ENCODE measurements around the gene SULT1A2. TPM values are rescaled to one million over a fixed set of nuclear protein-coding genes. Genes with fewer than 3 reads are reported as not detected.

SULT1A2 gene
- total RNA-seq, 1 donor = not detected

- H3K27ac ChIP-seq (ENCODE audit: low read depth, low read length) = no peak overlapping the region
- no peak for TF ChIP-seq CTCF (IDR thresholded peaks at IDR 0.05; ENCODE audit: extremely low read depth, low read depth, low read length)
- H3K4me2 ChIP-seq (ENCODE audit: insufficient read depth, low read length) = no peak overlapping the region
- H3K27me3 ChIP-seq (ENCODE audit: insufficient read depth, low read length) = no peaks in the 10 kb centered on the region
- H3K4me3 ChIP-seq (ENCODE audit: insufficient read depth, low read length) = no peak overlapping the region
- no peaks in the 10 kb centered on the region for H3K4me1 ChIP-seq (ENCODE audit: insufficient read depth, low read length)
- no peaks in the 10 kb centered on the region for H3K36me3 ChIP-seq (ENCODE audit: insufficient read depth, low read length)
- no peaks in the 10 kb centered on the region for H3K79me2 ChIP-seq (ENCODE audit: insufficient read depth, low read length)
- H3K9me3 ChIP-seq (ENCODE audit: low read depth, low read length) = no peaks in the 10 kb centered on the region
- DNase-seq (ENCODE audit: insufficient read length, low spot score, missing footprints) = no peak
- H2AFZ ChIP-seq (ENCODE audit: low read length) = no peak overlapping the region
- H4K20me1 ChIP-seq (ENCODE audit: insufficient read depth, low read length) = no peaks in the 10 kb centered on the region
Measured at GRCh38 chr16:28544998-28545397, 51.9 kb downstream of the SULT1A2 start.

- H3K4me3 ChIP-seq (ENCODE audit: insufficient read depth, low read length) = no peak overlapping the region
- no peak overlapping the region for H3K4me2 ChIP-seq (ENCODE audit: insufficient read depth, low read length)
- no peaks in the 10 kb centered on the region for H3K9me3 ChIP-seq (ENCODE audit: low read depth, low read length)
- DNase-seq (ENCODE audit: insufficient read length, low spot score, missing footprints) = no peak
- H3K4me1 ChIP-seq (ENCODE audit: insufficient read depth, low read length) = peaks cover 9% of the 10 kb centered on the region
- H3K36me3 ChIP-seq (ENCODE audit: insufficient read depth, low read length) = no peaks in the 10 kb centered on the region
- H3K27ac ChIP-seq (ENCODE audit: low read depth, low read length) = no peak overlapping the region
- H4K20me1 ChIP-seq (ENCODE audit: insufficient read depth, low read length) = no peaks in the 10 kb centered on the region
- peaks cover 5% of the 10 kb centered on the region for H3K79me2 ChIP-seq (ENCODE audit: insufficient read depth, low read length)
- no peaks in the 10 kb centered on the region for H3K27me3 ChIP-seq (ENCODE audit: insufficient read depth, low read length)
- no peak overlapping the region for H2AFZ ChIP-seq (ENCODE audit: low read length)
- TF ChIP-seq CTCF (IDR thresholded peaks at IDR 0.05; ENCODE audit: extremely low read depth, low read depth, low read length) = no peak
Measured at GRCh38 chr16:28543072-28543471, 53.8 kb downstream of the SULT1A2 start.

- Histone ChIP-seq H3K36me3 (ENCODE audit: insufficient read depth, low read length) (no peaks in the 10 kb centered on the region), H3K4me1 (ENCODE audit: insufficient read depth, low read length) (peaks cover 13% of the 10 kb centered on the region), H3K79me2 (ENCODE audit: insufficient read depth, low read length) (peaks cover 10% of the 10 kb centered on the region), H3K27me3 (ENCODE audit: insufficient read depth, low read length) (no peaks in the 10 kb centered on the region), H4K20me1 (ENCODE audit: insufficient read depth, low read length) (no peaks in the 10 kb centered on the region), H2AFZ (ENCODE audit: low read length) (no peak overlapping the region), H3K27ac (ENCODE audit: low read depth, low read length) (no peak overlapping the region), H3K9me3 (ENCODE audit: low read depth, low read length) (no peaks in the 10 kb centered on the region), H3K4me3 (ENCODE audit: insufficient read depth, low read length) (no peak overlapping the region), H3K4me2 (ENCODE audit: insufficient read depth, low read length) (no peak overlapping the region)
- DNase-seq (ENCODE audit: insufficient read length, low spot score, missing footprints) = no peak
- TF ChIP-seq CTCF (IDR thresholded peaks at IDR 0.05; ENCODE audit: extremely low read depth, low read depth, low read length) = no peak
Measured at GRCh38 chr16:28542646-28543045, 54.2 kb downstream of the SULT1A2 start.

Other genes starting within 250 kb of the SULT1A2 start
- gene NPIPB6, start 233.5 kb downstream of the SULT1A2 start, total RNA-seq = 0.59 and 2.9 TPM in 2 replicates
- 78.2 and 94.3 TPM in 2 replicates for gene EIF3CL, start 193.2 kb downstream of the SULT1A2 start, total RNA-seq
- gene NPIPB7, start 124.7 kb downstream of the SULT1A2 start, total RNA-seq = not detected in 2 replicates
- 27.9 and 28.0 TPM in 2 replicates for gene CLN3, start 105.0 kb downstream of the SULT1A2 start, total RNA-seq
- under 0.01 TPM in 1 of 2 replicates, not detected in the other for gene APOBR, start 102.4 kb downstream of the SULT1A2 start, total RNA-seq
- gene IL27, start 90.2 kb downstream of the SULT1A2 start, total RNA-seq = not detected in 2 replicates
- gene NUPR1, start 58.1 kb downstream of the SULT1A2 start, total RNA-seq = 27.9 and 31.5 TPM in 2 replicates
- 9.4 and 13.4 TPM in 2 replicates for gene SGF29, start 43.1 kb downstream of the SULT1A2 start, total RNA-seq
- 1.8 and 2.9 TPM in 2 replicates for gene SULT1A1, start 13.0 kb upstream of the SULT1A2 start, total RNA-seq
- not detected in 2 replicates for gene NPIPB8, start 41.0 kb upstream of the SULT1A2 start, total RNA-seq
- gene EIF3C, start 114.4 kb upstream of the SULT1A2 start, total RNA-seq = 104 and 138 TPM in 2 replicates
- 1.8 and 2.7 TPM in 2 replicates for gene NPIPB9, start 154.7 kb upstream of the SULT1A2 start, total RNA-seq
- 54.5 and 62.6 TPM in 2 replicates for gene ATXN2L, start 225.9 kb upstream of the SULT1A2 start, total RNA-seq
- 89.9 and 101 TPM in 2 replicates for gene TUFM, start 249.3 kb upstream of the SULT1A2 start, total RNA-seq

Data from osteoblast (primary cell).